ENCODE measurements around the gene NSD1.

GRCh38 chr5:177339107-177339638 is 205.6 kb downstream of the NSD1 start:
- TF ChIP-seq CTCF (conservative IDR thresholded peaks at IDR 0.05; ENCODE audit: low read depth, low read length) (no peak), POLR2A (IDR thresholded peaks at IDR 0.05; ENCODE audit: low read depth, low read length) (no peak), RCOR1 (IDR thresholded peaks at IDR 0.05; ENCODE audit: insufficient replicate concordance, low read length) (no peak), RFX5 (IDR thresholded peaks at IDR 0.05; ENCODE audit: low read depth, low read length) (no peak)

All from IMR-90 (cell line).